Nephron progenitor cell (in vitro differentiated cells): ENCODE data around the gene RAP1GDS1.
"Not testable (repeated sequence)": the region's sequence is repeated elsewhere in the genome, so short reads cannot be mapped to it uniquely, and the experiment has no call there.

Experiments
- DNase-seq: peaks from one replicate; pipeline ENCODE4 v3.0.0; 2021
- H3K27ac Mint-ChIP-seq: 2 replicates; pipeline ENCODE4 v1.8.0; 2021; ENCODE audit warnings: mild to moderate bottlenecking, moderate library complexity, mixed read lengths
- H3K27me3 Mint-ChIP-seq: 2 replicates; pipeline ENCODE4 v1.8.0; 2021; ENCODE audit warnings: mild to moderate bottlenecking, low read depth, mixed read lengths; ENCODE audit not compliant: poor library complexity
- H3K36me3 Mint-ChIP-seq: 2 replicates; pipeline ENCODE4 v1.8.0; 2021; ENCODE audit warnings: low read depth, mixed read lengths
- H3K4me1 Mint-ChIP-seq: 2 replicates; pipeline ENCODE4 v1.8.0; 2021; ENCODE audit warnings: mixed read lengths
- H3K4me3 Mint-ChIP-seq: 2 replicates; pipeline ENCODE4 v1.8.0; 2021; ENCODE audit warnings: mild to moderate bottlenecking, moderate library complexity, mixed read lengths
- H3K9me3 Mint-ChIP-seq: 2 replicates; pipeline ENCODE4 v1.8.0; 2021; ENCODE audit warnings: mild to moderate bottlenecking, moderate library complexity, mixed read lengths
- TF ChIP-seq, protein P1 (sequence below): fragments of 200-600 bp; sonication (generic); IDR thresholded peaks from 2 replicates; pipeline ENCODE4 v1.5.0; 2021; ENCODE audit warnings: antibody characterized with exemption

The RAP1GDS1 gene

DNA sequence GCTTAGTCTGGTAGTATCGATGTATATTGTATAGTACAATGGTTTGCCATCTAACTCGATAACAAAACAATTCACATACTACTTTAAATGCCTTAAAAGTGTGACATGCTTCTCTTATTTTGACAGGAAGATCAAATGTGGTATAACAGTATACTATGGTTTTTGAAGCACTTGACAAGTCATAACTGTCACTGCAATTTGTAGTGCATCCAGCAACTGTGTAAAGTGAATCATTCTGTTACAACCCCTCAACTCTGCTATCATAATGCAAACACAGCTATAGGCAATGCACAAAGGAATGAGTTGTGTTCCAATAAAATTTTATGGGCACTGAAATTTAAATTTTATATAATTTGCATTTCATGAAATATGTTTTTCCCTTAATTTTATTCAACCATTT, 14.0 kb downstream of the RAP1GDS1 start:
- Mint-ChIP-seq H3K4me1 (no peaks in the 10 kb centered on the region), H3K27ac (no peak overlapping the region), H3K36me3 (peaks cover 73% of the 10 kb centered on the region), H3K27me3 (no peaks in the 10 kb centered on the region), H3K4me3 (no peak overlapping the region), H3K9me3 (peaks cover 77% of the 10 kb centered on the region)
- DNase-seq: no peak
- TF ChIP-seq, protein P1, sequence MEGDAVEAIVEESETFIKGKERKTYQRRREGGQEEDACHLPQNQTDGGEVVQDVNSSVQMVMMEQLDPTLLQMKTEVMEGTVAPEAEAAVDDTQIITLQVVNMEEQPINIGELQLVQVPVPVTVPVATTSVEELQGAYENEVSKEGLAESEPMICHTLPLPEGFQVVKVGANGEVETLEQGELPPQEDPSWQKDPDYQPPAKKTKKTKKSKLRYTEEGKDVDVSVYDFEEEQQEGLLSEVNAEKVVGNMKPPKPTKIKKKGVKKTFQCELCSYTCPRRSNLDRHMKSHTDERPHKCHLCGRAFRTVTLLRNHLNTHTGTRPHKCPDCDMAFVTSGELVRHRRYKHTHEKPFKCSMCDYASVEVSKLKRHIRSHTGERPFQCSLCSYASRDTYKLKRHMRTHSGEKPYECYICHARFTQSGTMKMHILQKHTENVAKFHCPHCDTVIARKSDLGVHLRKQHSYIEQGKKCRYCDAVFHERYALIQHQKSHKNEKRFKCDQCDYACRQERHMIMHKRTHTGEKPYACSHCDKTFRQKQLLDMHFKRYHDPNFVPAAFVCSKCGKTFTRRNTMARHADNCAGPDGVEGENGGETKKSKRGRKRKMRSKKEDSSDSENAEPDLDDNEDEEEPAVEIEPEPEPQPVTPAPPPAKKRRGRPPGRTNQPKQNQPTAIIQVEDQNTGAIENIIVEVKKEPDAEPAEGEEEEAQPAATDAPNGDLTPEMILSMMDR: no peak

DNA sequence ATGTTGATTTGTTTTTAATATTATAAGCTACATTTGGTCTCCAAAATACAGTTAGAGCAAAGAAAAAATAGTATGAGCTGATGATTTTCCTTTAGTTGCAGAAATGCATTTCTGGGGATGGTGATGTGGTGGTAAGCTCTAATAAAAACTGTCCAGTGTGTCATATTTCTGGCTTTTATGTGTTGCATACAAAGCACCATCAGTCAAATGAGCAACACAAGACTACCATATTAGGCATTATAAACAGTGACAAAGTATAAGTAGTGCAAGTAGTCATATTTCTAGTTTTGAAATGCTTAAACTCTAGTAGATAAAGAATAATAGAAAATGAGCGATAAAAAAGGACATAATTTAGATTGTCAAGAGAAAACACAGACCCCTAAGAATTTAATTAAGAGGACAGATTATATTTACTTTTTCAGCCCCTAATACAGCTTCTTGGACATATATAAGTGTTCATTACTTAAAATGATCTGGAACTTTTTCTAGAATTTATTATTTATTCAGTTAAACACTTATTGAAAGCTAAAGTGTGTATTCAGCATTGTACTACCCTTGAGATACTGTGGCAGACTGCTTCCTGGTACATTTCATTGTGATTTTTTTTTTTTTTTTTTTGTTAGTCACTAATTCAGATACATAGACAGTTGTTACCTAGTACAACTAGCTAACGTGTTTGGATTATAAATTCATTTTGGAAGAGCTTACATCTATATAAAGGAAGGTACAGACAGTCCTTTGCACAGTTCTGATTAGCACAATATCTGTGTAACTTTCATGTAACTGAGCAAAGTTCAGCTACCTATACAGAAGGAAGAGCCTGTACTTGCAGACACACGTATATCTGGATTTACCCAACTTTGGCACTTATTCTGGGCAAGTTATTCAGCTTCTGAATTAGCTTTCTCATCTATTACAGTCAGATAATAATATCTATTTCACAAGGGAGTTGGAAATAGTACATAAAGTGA, 22.3 kb downstream of the RAP1GDS1 start:
- no peak overlapping the region for H3K4me3 Mint-ChIP-seq
- peaks cover 55% of the 10 kb centered on the region for H3K9me3 Mint-ChIP-seq
- no peak for DNase-seq
- H3K4me1 Mint-ChIP-seq: peaks cover 11% of the 10 kb centered on the region
- peaks cover 43% of the 10 kb centered on the region for H3K36me3 Mint-ChIP-seq
- H3K27ac Mint-ChIP-seq: no peak overlapping the region
- TF ChIP-seq, protein P1: no peak
- H3K27me3 Mint-ChIP-seq: no peaks in the 10 kb centered on the region

DNA sequence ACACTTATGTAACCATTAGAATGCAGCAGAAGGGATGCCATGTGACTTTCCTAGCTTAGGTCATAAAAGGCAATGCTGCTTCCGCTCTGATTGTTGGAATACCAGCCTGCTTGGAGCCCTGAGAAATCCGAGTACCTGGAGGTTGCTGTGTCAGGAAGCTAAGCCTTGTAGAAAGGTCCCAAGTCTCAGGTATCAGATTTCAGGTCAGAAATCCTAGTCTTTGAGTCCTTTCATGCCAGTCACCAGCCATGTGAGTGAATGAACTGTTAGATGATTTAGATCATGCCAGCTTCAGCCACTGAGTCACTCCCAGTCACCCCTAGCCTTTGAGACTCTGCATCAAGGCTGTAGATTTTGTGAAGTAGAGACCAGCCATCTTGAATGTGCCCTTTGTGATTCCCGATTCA, 23.5 kb downstream of the RAP1GDS1 start:
- peaks cover 49% of the 10 kb centered on the region for H3K9me3 Mint-ChIP-seq
- TF ChIP-seq, protein P1: no peak
- no peaks in the 10 kb centered on the region for H3K27me3 Mint-ChIP-seq
- H3K4me3 Mint-ChIP-seq: no peak overlapping the region
- peaks cover 41% of the 10 kb centered on the region for H3K36me3 Mint-ChIP-seq
- peak overlapping the region; percentile 95 for H3K27ac Mint-ChIP-seq
- peak; percentile 5 for DNase-seq
- peaks cover 11% of the 10 kb centered on the region for H3K4me1 Mint-ChIP-seq

DNA sequence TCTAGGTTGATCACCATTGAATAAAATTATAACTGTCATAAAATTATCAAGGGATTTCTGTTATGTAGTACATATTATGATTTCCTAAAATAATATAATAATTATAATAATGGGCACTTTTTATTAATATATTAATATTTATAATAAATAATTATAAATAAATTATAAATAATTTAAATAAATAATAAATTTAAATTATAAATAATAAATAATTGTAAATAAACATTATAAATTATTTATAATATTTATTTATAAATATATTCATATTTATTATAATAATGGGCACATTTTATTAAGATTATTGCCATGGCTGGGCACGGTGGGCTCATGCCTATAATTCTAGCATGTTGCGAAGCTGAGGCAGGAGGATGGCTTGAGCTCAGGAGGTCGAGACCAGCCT, 24.5 kb downstream of the RAP1GDS1 start:
- Mint-ChIP-seq H3K36me3 (peaks cover 36% of the 10 kb centered on the region), H3K9me3 (peaks cover 39% of the 10 kb centered on the region), H3K4me1 (peaks cover 11% of the 10 kb centered on the region), H3K27me3 (no peaks in the 10 kb centered on the region), H3K27ac (no peak overlapping the region), H3K4me3 (no peak overlapping the region)
- TF ChIP-seq, protein P1: no peak
- DNase-seq: no peak

DNA sequence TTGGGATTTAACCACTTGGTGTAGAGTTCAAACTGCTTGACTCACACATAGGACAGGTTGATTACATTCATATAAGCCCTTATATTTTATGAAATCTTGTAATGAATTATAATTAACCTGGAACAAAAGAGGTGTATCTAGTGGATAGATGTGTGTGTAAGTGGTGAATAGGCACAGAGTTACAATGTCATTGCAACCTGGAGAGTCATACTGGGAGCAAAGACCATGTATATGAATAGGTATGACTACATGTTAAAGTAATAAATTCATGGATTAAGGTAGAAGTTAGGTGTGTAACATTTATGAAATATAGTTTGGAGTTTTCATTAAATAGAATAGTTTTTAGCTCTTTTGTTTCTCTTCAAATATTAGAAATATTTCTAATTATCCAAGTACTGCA, 26.1 kb downstream of the RAP1GDS1 start:
- TF ChIP-seq, protein P1: no peak
- H3K27me3 Mint-ChIP-seq: no peaks in the 10 kb centered on the region
- H3K27ac Mint-ChIP-seq: no peak overlapping the region
- peaks cover 22% of the 10 kb centered on the region for H3K9me3 Mint-ChIP-seq
- peaks cover 20% of the 10 kb centered on the region for H3K36me3 Mint-ChIP-seq
- no peak overlapping the region for H3K4me3 Mint-ChIP-seq
- H3K4me1 Mint-ChIP-seq: peaks cover 11% of the 10 kb centered on the region
- no peak for DNase-seq

DNA sequence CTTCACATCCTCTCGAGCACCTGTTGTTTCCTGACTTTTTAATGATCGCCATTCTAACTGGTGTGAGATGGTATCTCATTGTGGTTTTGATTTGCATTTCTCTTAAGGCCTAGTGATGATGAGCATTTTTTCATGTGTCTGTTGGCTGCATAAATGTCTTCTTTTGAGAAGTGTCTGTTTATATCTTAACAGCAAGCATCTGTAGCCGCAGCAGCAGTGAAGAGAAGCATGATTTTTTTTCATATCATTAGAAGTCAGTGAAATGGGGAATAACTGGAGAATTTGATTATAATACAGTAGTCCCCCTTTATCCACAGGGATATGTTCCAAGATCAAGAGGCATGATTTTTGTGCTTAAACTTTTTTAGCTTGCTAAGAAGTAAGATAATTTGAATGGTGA, 27.5 kb downstream of the RAP1GDS1 start:
- peaks cover 11% of the 10 kb centered on the region for H3K9me3 Mint-ChIP-seq
- not testable (repeated sequence) for H3K27ac Mint-ChIP-seq, H3K27me3 Mint-ChIP-seq, H3K4me3 Mint-ChIP-seq, DNase-seq
- H3K36me3 Mint-ChIP-seq: peaks cover 16% of the 10 kb centered on the region
- peaks cover 15% of the 10 kb centered on the region for H3K4me1 Mint-ChIP-seq
